Mesendoderm (in vitro differentiated cells): ENCODE results near the gene IL36A.

Experiments
- DNase-seq: peaks from one replicate; pipeline ENCODE4 v3.0.0; 2013
- H2AK5ac ChIP-seq: 2 replicates; pipeline ENCODE4 v1.6.1; 2013; ENCODE audit warnings: low read length, inconsistent platforms
- H2BK120ac ChIP-seq: 2 replicates; pipeline ENCODE4 v1.6.1; 2013; ENCODE audit warnings: low read depth, mild to moderate bottlenecking, low read length, moderate library complexity, mixed read lengths
- H2BK15ac ChIP-seq: replicated peaks from 2 replicates; pipeline ENCODE4 v1.6.1; 2013; ENCODE audit warnings: low read depth, mild to moderate bottlenecking, moderate library complexity
- H2BK5ac ChIP-seq: 2 replicates; pipeline ENCODE4 v1.6.1; 2013; ENCODE audit warnings: low read length, inconsistent platforms
- H3K18ac ChIP-seq: 2 replicates; pipeline ENCODE4 v1.6.1; 2013; ENCODE audit warnings: mild to moderate bottlenecking, low read length, mixed read lengths
- H3K23ac ChIP-seq: one replicate; pipeline ENCODE4 v1.6.1; 2013; ENCODE audit warnings: low read length
- H3K27ac ChIP-seq: 2 replicates; pipeline ENCODE4 v1.5.1; 2013; ENCODE audit warnings: low read depth, mild to moderate bottlenecking, inconsistent platforms, low read length, moderate library complexity
- H3K27me3 ChIP-seq: 2 replicates; pipeline ENCODE4 v1.6.1; 2013; ENCODE audit warnings: low read length, control low read depth, mild to moderate bottlenecking, inconsistent platforms; ENCODE audit not compliant: insufficient read depth, poor library complexity
- H3K36me3 ChIP-seq: 2 replicates; pipeline ENCODE4 v1.6.1; 2013; ENCODE audit warnings: low read length, inconsistent platforms; ENCODE audit not compliant: control insufficient read depth, insufficient read depth
- H3K4ac ChIP-seq: one replicate; pipeline ENCODE4 v1.6.1; 2013; ENCODE audit warnings: low read depth, mild to moderate bottlenecking, low read length, moderate library complexity
- H3K4me1 ChIP-seq: 2 replicates; pipeline ENCODE4 v1.6.1; 2013; ENCODE audit warnings: low read depth, low read length, inconsistent platforms; ENCODE audit not compliant: control insufficient read depth
- H3K4me2 ChIP-seq: 2 replicates; pipeline ENCODE4 v1.6.1; 2013; ENCODE audit warnings: low read length
- H3K4me3 ChIP-seq: 2 replicates; pipeline ENCODE4 v1.5.1; 2013; ENCODE audit warnings: mild to moderate bottlenecking, low read length
- H3K56ac ChIP-seq: one replicate; pipeline ENCODE4 v1.6.1; 2013; ENCODE audit warnings: low read length
- H3K79me1 ChIP-seq: 2 replicates; pipeline ENCODE4 v1.6.1; 2013; ENCODE audit warnings: low read length, inconsistent platforms
- H3K79me2 ChIP-seq: 2 replicates; pipeline ENCODE4 v1.6.1; 2013; ENCODE audit warnings: mild to moderate bottlenecking, low read length; ENCODE audit not compliant: control insufficient read depth, insufficient read depth
- H3K9ac ChIP-seq: 2 replicates; pipeline ENCODE4 v1.6.1; 2013; ENCODE audit warnings: low read length, inconsistent platforms
- H4K5ac ChIP-seq: one replicate; pipeline ENCODE4 v1.6.1; 2013; ENCODE audit warnings: low read length
- H4K8ac ChIP-seq: one replicate; pipeline ENCODE4 v1.6.1; 2013; ENCODE audit warnings: low read depth, mild to moderate bottlenecking, control low read depth, low read length, moderate library complexity
- WGBS: extraction: QIAGEN DNeasy Blood & Tissue Kit; methylation state at CpG from one replicate; pipeline ENCODE4 v1.1.7; 2013; ENCODE audit warnings: low lambda C conversion rate, missing lambda C conversion rate; ENCODE audit not compliant: insufficient coverage; ENCODE audit errors: extremely low coverage; 5-methylcytosine and 5-hydroxymethylcytosine counted together

The IL36A gene

GRCh38 chr2:112979731-112980130, 25.5 kb upstream of the IL36A start:
- Histone ChIP-seq H3K56ac (no peak overlapping the region), H3K27ac (no peak overlapping the region), H4K8ac (no peak overlapping the region), H2AK5ac (no peak overlapping the region), H2BK15ac (no peak overlapping the region), H3K18ac (no peak overlapping the region), H3K9ac (no peak overlapping the region), H3K4me3 (no peak overlapping the region), H4K5ac (no peak overlapping the region), H3K4ac (no peak overlapping the region), H3K27me3 (no peaks in the 10 kb centered on the region), H3K23ac (no peak overlapping the region), H2BK5ac (no peak overlapping the region), H3K4me1 (peaks cover 2% of the 10 kb centered on the region), H3K4me2 (no peak overlapping the region), H3K36me3 (no peaks in the 10 kb centered on the region), H3K79me2 (no peaks in the 10 kb centered on the region), H2BK120ac (no peak overlapping the region), H3K79me1 (no peaks in the 10 kb centered on the region)
- no CpG with 5 or more reads among the region's 1 CpG for WGBS
- peak; percentile 66 for DNase-seq

GRCh38 chr2:112980537-112980936, 24.7 kb upstream of the IL36A start:
- Histone ChIP-seq H3K79me1 (no peaks in the 10 kb centered on the region), H3K27ac (no peak overlapping the region), H3K4me2 (no peak overlapping the region), H4K5ac (no peak overlapping the region), H3K18ac (no peak overlapping the region), H3K23ac (no peak overlapping the region), H2BK5ac (no peak overlapping the region), H3K4ac (no peak overlapping the region), H4K8ac (no peak overlapping the region), H3K36me3 (no peaks in the 10 kb centered on the region), H2BK120ac (no peak overlapping the region), H3K9ac (no peak overlapping the region), H3K27me3 (no peaks in the 10 kb centered on the region), H3K79me2 (no peaks in the 10 kb centered on the region), H3K56ac (no peak overlapping the region), H2BK15ac (no peak overlapping the region), H3K4me3 (no peak overlapping the region), H2AK5ac (no peak overlapping the region), H3K4me1 (peaks cover 2% of the 10 kb centered on the region)
- no CpG with 5 or more reads among the region's 1 CpG for WGBS
- no peak for DNase-seq

GRCh38 chr2:112985090-112985489, 20.2 kb upstream of the IL36A start:
- Histone ChIP-seq H3K4me3 (no peak overlapping the region), H3K4me1 (no peaks in the 10 kb centered on the region), H3K79me1 (no peaks in the 10 kb centered on the region), H3K4me2 (no peak overlapping the region), H3K36me3 (no peaks in the 10 kb centered on the region), H3K4ac (no peak overlapping the region), H2BK120ac (no peak overlapping the region), H3K18ac (no peak overlapping the region), H3K79me2 (no peaks in the 10 kb centered on the region), H3K23ac (no peak overlapping the region), H2AK5ac (no peak overlapping the region), H4K5ac (no peak overlapping the region), H3K56ac (no peak overlapping the region), H3K27me3 (no peaks in the 10 kb centered on the region), H3K9ac (no peak overlapping the region), H3K27ac (no peak overlapping the region), H2BK15ac (no peak overlapping the region), H4K8ac (no peak overlapping the region), H2BK5ac (no peak overlapping the region)
- no peak for DNase-seq
- no CpG with 5 or more reads among the region's 5 CpGs for WGBS

DNA sequence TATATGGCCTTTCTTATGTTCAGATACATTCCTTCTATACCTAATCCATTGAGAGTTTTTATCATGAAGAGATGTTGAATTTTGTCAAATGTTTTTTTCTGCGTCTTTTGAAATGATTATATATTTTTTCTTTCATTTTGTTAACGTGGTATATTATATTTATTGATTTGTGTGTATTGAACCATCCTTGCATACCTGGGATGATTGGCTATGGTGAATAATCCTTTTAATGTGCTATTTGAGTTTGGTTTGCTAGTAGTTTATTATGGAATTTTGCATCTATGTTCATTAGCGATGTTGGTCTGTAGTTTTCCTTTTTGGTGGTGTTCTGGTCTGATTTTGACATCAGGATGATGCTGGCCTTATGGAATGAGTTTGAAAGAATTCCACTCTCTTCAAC, 15.6 kb upstream of the IL36A start:
- Histone ChIP-seq H3K79me1 (no peaks in the 10 kb centered on the region), H2AK5ac (no peak overlapping the region), H3K4me3 (no peak overlapping the region), H3K4ac (no peak overlapping the region), H2BK15ac (no peak overlapping the region), H3K56ac (no peak overlapping the region), H3K36me3 (no peaks in the 10 kb centered on the region), H3K23ac (no peak overlapping the region), H2BK5ac (no peak overlapping the region), H3K79me2 (no peaks in the 10 kb centered on the region), H4K8ac (no peak overlapping the region), H2BK120ac (no peak overlapping the region), H3K27me3 (no peaks in the 10 kb centered on the region), H3K4me2 (no peak overlapping the region), H3K4me1 (no peaks in the 10 kb centered on the region), H3K18ac (no peak overlapping the region), H4K5ac (no peak overlapping the region), H3K27ac (no peak overlapping the region), H3K9ac (no peak overlapping the region)
- DNase-seq, result no peak
- WGBS, result no CpG with 5 or more reads among the region's 3 CpGs

DNA sequence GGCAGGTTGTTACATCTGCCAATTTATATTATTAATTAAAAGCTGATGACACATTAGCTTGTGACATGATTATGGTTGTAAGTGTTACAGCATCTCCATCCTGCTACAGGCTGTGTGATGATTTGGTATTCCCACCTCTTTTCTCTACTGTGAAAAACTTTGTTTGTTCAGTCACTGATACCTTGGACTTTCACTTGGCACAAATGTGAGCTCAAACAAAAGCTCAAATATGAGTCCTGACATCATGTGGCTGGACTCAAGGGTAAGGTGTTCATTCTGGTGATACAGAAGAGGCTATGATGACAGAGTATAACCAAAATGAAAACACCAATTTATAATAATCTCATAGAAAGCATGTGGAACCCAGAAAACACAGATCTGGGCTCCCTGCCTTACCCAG, 11.4 kb upstream of the IL36A start:
- Histone ChIP-seq H3K4me1 (no peaks in the 10 kb centered on the region), H3K4me3 (no peak overlapping the region), H2BK15ac (no peak overlapping the region), H4K8ac (no peak overlapping the region), H3K23ac (no peak overlapping the region), H3K9ac (no peak overlapping the region), H3K79me2 (no peaks in the 10 kb centered on the region), H2BK120ac (no peak overlapping the region), H2BK5ac (no peak overlapping the region), H3K4ac (no peak overlapping the region), H3K27ac (no peak overlapping the region), H4K5ac (no peak overlapping the region), H3K79me1 (no peaks in the 10 kb centered on the region), H2AK5ac (no peak overlapping the region), H3K18ac (no peak overlapping the region), H3K56ac (no peak overlapping the region), H3K27me3 (no peaks in the 10 kb centered on the region), H3K4me2 (no peak overlapping the region), H3K36me3 (no peaks in the 10 kb centered on the region)
- no peak for DNase-seq

DNA sequence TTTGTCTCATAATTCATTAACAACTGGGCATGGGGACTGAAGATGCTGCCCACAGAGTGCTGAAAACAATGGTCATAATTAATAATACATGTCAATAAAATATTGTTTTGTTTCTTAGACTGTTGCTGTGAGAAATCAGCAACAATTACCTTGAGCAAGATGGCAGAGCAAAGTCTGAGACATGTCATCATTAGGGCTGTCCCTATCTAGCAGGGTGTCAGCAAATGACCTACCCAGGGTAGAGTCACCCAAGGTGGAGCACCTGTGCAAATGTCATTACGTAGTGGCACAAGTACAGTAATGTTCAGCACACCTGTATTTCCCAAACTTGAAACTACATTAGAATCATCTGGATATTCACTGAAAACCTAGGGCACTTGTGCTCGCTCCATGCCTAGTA, 10.6 kb upstream of the IL36A start:
- Histone ChIP-seq H2BK15ac (no peak overlapping the region), H3K23ac (no peak overlapping the region), H3K4me2 (no peak overlapping the region), H3K9ac (no peak overlapping the region), H3K4me3 (no peak overlapping the region), H3K79me2 (no peaks in the 10 kb centered on the region), H3K56ac (no peak overlapping the region), H3K4me1 (no peaks in the 10 kb centered on the region), H2AK5ac (no peak overlapping the region), H3K18ac (no peak overlapping the region), H3K79me1 (no peaks in the 10 kb centered on the region), H3K27ac (no peak overlapping the region), H2BK5ac (no peak overlapping the region), H3K4ac (no peak overlapping the region), H2BK120ac (no peak overlapping the region), H4K8ac (no peak overlapping the region), H3K36me3 (no peaks in the 10 kb centered on the region), H3K27me3 (no peaks in the 10 kb centered on the region), H4K5ac (no peak overlapping the region)
- no peak for DNase-seq
- WGBS, result no CpG with 5 or more reads among the region's 2 CpGs
